ENCODE data around the gene TOR3A. TPM values are rescaled to one million over a fixed set of nuclear protein-coding genes. Genes with fewer than 3 reads are reported as not detected.

Gene TOR3A
- total and polyA plus RNA-seq, 10 of the 15 experiments (the other 5 are each of a cell fraction or from before 2014, with no cell fraction given) = 8.6 to 87.9 (median 46.3) TPM

- Histone ChIP-seq H3K79me2 (ENCODE audit: control insufficient read depth, insufficient read depth, low read length) (no peaks in the 10 kb centered on the region), H3K4me2 (ENCODE audit: control insufficient read depth, insufficient read depth) (no peak overlapping the region), H3K36me3 (ENCODE audit: control insufficient read depth in 2 of 2, insufficient read depth in 2 of 2, low read length in 1 of 2) (no peaks in the 10 kb centered on the region; a peak in 1 of 4 replicates), H3K4me1 (ENCODE audit: control insufficient read depth, insufficient read depth, low read length) (peaks cover 3% of the 10 kb centered on the region; the same call in 1 of the 2 replicates), H2AFZ (ENCODE audit: control insufficient read depth, low read depth, low read length) (no peak overlapping the region), H3K27ac (ENCODE audit: control insufficient read depth, insufficient read depth) (no peak overlapping the region), H4K20me1 (ENCODE audit: control insufficient read depth, insufficient read depth) (no peaks in the 10 kb centered on the region), H3K27me3 (replicated peaks in 1 of 2; ENCODE audit: control insufficient read depth in 2 of 2, insufficient read depth in 2 of 2, low read length in 1 of 2) (no peaks in the 10 kb centered on the region), H3K9ac (ENCODE audit: control insufficient read depth, insufficient read depth, low read length) (no peak overlapping the region), H3K4me3 (no peak overlapping the region), H3K9me3 (replicated peaks; ENCODE audit: control insufficient read depth, insufficient read depth, low read length) (no peaks in the 10 kb centered on the region; the same call in 2 of the 3 replicates)
- in situ Hi-C loops (cut with MboI) = no loop called here
- DNase-seq (ENCODE audit: low read depth, low spot score) (no peak), FAIRE-seq (no peak), ATAC-seq (no peak)
- ChIA-PET SMC1A (ENCODE audit: uncharacterized antibody, unreplicated experiment) (interaction anchor here (1.0 to 1.6 kb wide), 4 partner anchors 10 to 17 kb away, joined by 3 to 8 read pairs (median 3); no protein-coding TSS in a partner anchor), POLR2A (no interaction called here), RAD21 (ENCODE audit: unreplicated experiment) (no interaction called here), CTCF (interaction anchor here (0.6 to 1.2 kb wide), 4 partner anchors 31 to 505 kb away, joined by 3 to 5 read pairs (median 4); no protein-coding TSS in a partner anchor)
- intact Hi-C loops (cut with micrococcal nuclease; ENCODE audit: unreplicated experiment) = no loop called here
- no TSS peak for BruUV-seq (replicated peaks)
- TF ChIP-seq ZBTB33 (IDR thresholded peaks at IDR 0.05) (no peak), CUX1 (IDR thresholded peaks at IDR 0.05; ENCODE audit: insufficient replicate concordance, low read depth, low read length) (no peak), SUPT20H (IDR thresholded peaks at IDR 0.05; ENCODE audit: borderline replicate concordance, control insufficient read depth, low read depth, low read length) (no peak), EP300 (IDR thresholded peaks at IDR 0.05; ENCODE audit: borderline replicate concordance in 1 of 2, control insufficient read depth in 1 of 2, low read depth in 2 of 2, low read length in 2 of 2) (no peak), EED (IDR thresholded peaks at IDR 0.05; ENCODE audit: low read depth) (no peak), POU2F2 (IDR thresholded peaks at IDR 0.05; ENCODE audit: borderline replicate concordance, low read depth, low read length) (no peak), ASH2L (IDR thresholded peaks at IDR 0.05; ENCODE audit: borderline replicate concordance, low read depth) (no peak), REST (IDR thresholded peaks at IDR 0.05; ENCODE audit: low read depth, low read length) (no peak), IRF5 (IDR thresholded peaks at IDR 0.05; ENCODE audit: borderline replicate concordance) (no peak), CBX3 (IDR thresholded peaks at IDR 0.05; ENCODE audit: borderline replicate concordance, low read depth) (no peak), MXI1 (IDR thresholded peaks at IDR 0.05; ENCODE audit: low read depth, low read length) (no peak), SMARCA5 (IDR thresholded peaks at IDR 0.05) (no peak)
Measured at GRCh38 chr1:179047636-179047997, 34.3 kb upstream of the TOR3A start.
